ENCODE measurements around the gene ONECUT3. TPM values are rescaled to one million over a fixed set of nuclear protein-coding genes. Genes with fewer than 3 reads are reported as not detected.

ONECUT3 gene
- not detected in 2 replicates for total RNA-seq

GRCh38 chr19:1752757-1753728 is at the start of gene ONECUT3:
ONECUT3 (plus strand) TSS chr19:1753506; CDS start chr19:1753663, 157 bp downstream.

GRCh38 chr19:1811942-1812425 is 58.7 kb downstream of the ONECUT3 start, which contains the start of gene ATP8B3:
ATP8B3 (minus strand) TSS chr19:1812276; CDS start chr19:1811736, 540 bp downstream.

Other genes starting within 250 kb of the ONECUT3 start
- gene ADAMTSL5, start 240.5 kb upstream of the ONECUT3 start, total RNA-seq = 0.06 TPM in 1 of 2 replicates, not detected in the other
- gene PLK5, start 229.4 kb upstream of the ONECUT3 start, total RNA-seq = not detected in 2 replicates
- 52.5 and 71.4 TPM in 2 replicates for gene MEX3D, start 185.2 kb upstream of the ONECUT3 start, total RNA-seq
- 81.1 and 156 TPM in 2 replicates for gene MBD3, start 160.6 kb upstream of the ONECUT3 start, total RNA-seq
- 78.5 and 110 TPM in 2 replicates for gene UQCR11, start 148.0 kb upstream of the ONECUT3 start, total RNA-seq
- gene TCF3, start 100.9 kb upstream of the ONECUT3 start, total RNA-seq = 65.6 and 123 TPM in 2 replicates
- gene ATP8B3, start 58.8 kb downstream of the ONECUT3 start, total RNA-seq = 0.65 and 1.3 TPM in 2 replicates
- 6.8 and 14.7 TPM in 2 replicates for gene REXO1, start 95.0 kb downstream of the ONECUT3 start, total RNA-seq
- 3.7 and 5.8 TPM in 2 replicates for gene KLF16, start 110.1 kb downstream of the ONECUT3 start, total RNA-seq
- 91.8 and 111 TPM in 2 replicates for gene ABHD17A, start 132.0 kb downstream of the ONECUT3 start, total RNA-seq
- 1.6 and 4.0 TPM in 2 replicates for gene ADAT3, start 151.9 kb downstream of the ONECUT3 start, total RNA-seq
- 17.6 and 48.2 TPM in 2 replicates for gene SCAMP4, start 151.9 kb downstream of the ONECUT3 start, total RNA-seq
- gene CSNK1G2, start 187.7 kb downstream of the ONECUT3 start, total RNA-seq = 70.1 and 102 TPM in 2 replicates

All from bladder microvascular endothelial cell (primary cell).